SK-N-DZ (cell line): Measurements from ENCODE around the gene OR2T3. TPM values are rescaled to one million over a fixed set of nuclear protein-coding genes. Genes with fewer than 3 reads are reported as not detected.
"Not testable (repeated sequence)": the region's sequence is repeated elsewhere in the genome, so short reads cannot be mapped to it uniquely, and the experiment has no call there.

ENCODE experiments used
- DNase-seq: peaks from one replicate; pipeline ENCODE4 v3.0.0-alpha.2; 2015; ENCODE audit warnings: low spot score
- polyA plus RNA-seq, 2 experiments: library from polyadenylated mRNA; depleted of rRNA; stranded (reverse); fragments of >200 nt; gene quantifications; 2 replicates each; pipeline ENCODE4 v1.2.3, GENCODE V29; 2014

OR2T3 gene
- not detected in 2 replicates for polyA plus RNA-seq (2014; cell fraction: cytosol; rRNA removed)
- not detected in 2 replicates for polyA plus RNA-seq (2014; cell fraction: nucleus; rRNA removed)

- DNase-seq: not testable (repeated sequence)
Measured at GRCh38 chr1:248473051-248473450, at the start of gene OR2T3. TSS of gene OR2T3 (plus strand) at chr1:248473351. CDS start at chr1:248473351, 0 bp downstream.

- not testable (repeated sequence) for DNase-seq
Measured at GRCh38 chr1:248427526-248428191, 45.5 kb upstream of the OR2T3 start.

- DNase-seq: not testable (repeated sequence)
Measured at GRCh38 chr1:248428192-248428533, 45.0 kb upstream of the OR2T3 start.

GRCh38 chr1:248431683-248432082 lies 41.5 kb upstream of the OR2T3 start:
- DNase-seq: not testable (repeated sequence)

- DNase-seq: not testable (repeated sequence)
Measured at GRCh38 chr1:248432201-248432600, 41.0 kb upstream of the OR2T3 start.

GRCh38 chr1:248433811-248434415 lies 39.2 kb upstream of the OR2T3 start:
- not testable (repeated sequence) for DNase-seq

GRCh38 chr1:248434913-248435312 lies 38.2 kb upstream of the OR2T3 start:
- not testable (repeated sequence) for DNase-seq

GRCh38 chr1:248436303-248436702 lies 36.8 kb upstream of the OR2T3 start:
- DNase-seq: not testable (repeated sequence)

- DNase-seq: not testable (repeated sequence)
Measured at GRCh38 chr1:248438668-248439067, 34.5 kb upstream of the OR2T3 start.

- DNase-seq: not testable (repeated sequence)
Measured at GRCh38 chr1:248439283-248439682, 33.9 kb upstream of the OR2T3 start.

GRCh38 chr1:248442500-248443277 lies 30.5 kb upstream of the OR2T3 start:
- DNase-seq: not testable (repeated sequence)

- DNase-seq: not testable (repeated sequence)
Measured at GRCh38 chr1:248444603-248445002, 28.5 kb upstream of the OR2T3 start.

- DNase-seq: not testable (repeated sequence)
Measured at GRCh38 chr1:248445399-248445798, 27.8 kb upstream of the OR2T3 start, which contains the start of gene OR2T2. TSS of gene OR2T2 (plus strand) at chr1:248445637. CDS start at chr1:248452798, 7,161 bp downstream.

GRCh38 chr1:248448409-248449074 lies 24.6 kb upstream of the OR2T3 start:
- not testable (repeated sequence) for DNase-seq

- DNase-seq: not testable (repeated sequence)
Measured at GRCh38 chr1:248449821-248450465, 23.2 kb upstream of the OR2T3 start.

GRCh38 chr1:248450466-248451145 lies 22.5 kb upstream of the OR2T3 start:
- DNase-seq: not testable (repeated sequence)

- DNase-seq: not testable (repeated sequence)
Measured at GRCh38 chr1:248453619-248454018, 19.5 kb upstream of the OR2T3 start.

- not testable (repeated sequence) for DNase-seq
Measured at GRCh38 chr1:248455045-248455444, 18.1 kb upstream of the OR2T3 start.

- DNase-seq: not testable (repeated sequence)
Measured at GRCh38 chr1:248456635-248457034, 16.5 kb upstream of the OR2T3 start.

GRCh38 chr1:248459117-248459516 lies 14.0 kb upstream of the OR2T3 start:
- DNase-seq: not testable (repeated sequence)
